Liver (tissue), 3 donors: ENCODE data around the gene LXN.

ENCODE experiments used
- FOXA1 ChIP-seq: IDR thresholded peaks from 2 replicates; pipeline ENCODE4 v1.6.1; 2016; ENCODE audit warnings: antibody characterized with exemption
- GABPA ChIP-seq, 2 donors: IDR thresholded peaks in 1 of 2; conservative IDR thresholded peaks in 1 of 2; 2 replicates each; pipeline ENCODE4 v1.6.1; 2016; ENCODE audit warnings: antibody characterized with exemption in 2 of 2, mild to moderate bottlenecking in 1 of 2, moderate library complexity in 1 of 2
- HNF4A ChIP-seq, 2 donors: conservative IDR thresholded peaks; 2 replicates each; pipeline ENCODE4 v1.6.1; 2016; ENCODE audit warnings: antibody characterized with exemption in 2 of 2, mild to moderate bottlenecking in 2 of 2
- JUND ChIP-seq, 2 donors: IDR thresholded peaks; 2 replicates each; pipeline ENCODE4 v1.6.1; 2016; ENCODE audit warnings: antibody characterized with exemption in 2 of 2
- RAD21 ChIP-seq, 2 donors: IDR thresholded peaks; 2 replicates each; pipeline ENCODE4 v1.6.1; 2016; ENCODE audit warnings: antibody characterized with exemption in 2 of 2, mild to moderate bottlenecking in 2 of 2
- RXRA ChIP-seq, 2 donors: IDR thresholded peaks; 2 replicates each; pipeline ENCODE4 v1.6.1; 2017 to 2018; ENCODE audit warnings: antibody characterized with exemption in 2 of 2, mild to moderate bottlenecking in 1 of 2
- SP1 ChIP-seq: IDR thresholded peaks from 2 replicates; pipeline ENCODE4 v1.6.1; 2018; ENCODE audit warnings: antibody characterized with exemption, mild to moderate bottlenecking
- TAF1 ChIP-seq: conservative IDR thresholded peaks from 2 replicates; pipeline ENCODE4 v1.6.1; 2016; ENCODE audit warnings: antibody characterized with exemption, mild to moderate bottlenecking
- YY1 ChIP-seq: IDR thresholded peaks from 2 replicates; pipeline ENCODE4 v1.6.1; 2016; ENCODE audit warnings: antibody characterized with exemption, mild to moderate bottlenecking
- TF ChIP-seq, protein P1 (sequence below): fragments of 150-350 bp; IDR thresholded peaks from 2 replicates; pipeline ENCODE4 v1.5.1; 2017; ENCODE audit warnings: improper control_type of control experiment, low read depth, low read length; ENCODE audit not compliant: missing input control
- TF ChIP-seq, protein P2 (sequence below): IDR thresholded peaks from 2 replicates; pipeline ENCODE4 v1.6.1; 2016; ENCODE audit warnings: antibody characterized with exemption, mild to moderate bottlenecking
- TF ChIP-seq, protein P3 (sequence below): IDR thresholded peaks from 2 replicates; pipeline ENCODE4 v1.6.1; 2016; ENCODE audit warnings: antibody characterized with exemption
- TF ChIP-seq, protein P4 (sequence below): IDR thresholded peaks from 2 replicates; pipeline ENCODE4 v1.6.1; 2016; ENCODE audit warnings: antibody characterized with exemption
- TF ChIP-seq, protein P5 (sequence below): IDR thresholded peaks from 2 replicates; pipeline ENCODE4 v1.6.1; 2016; ENCODE audit warnings: antibody characterized with exemption
- donor health status: healthy.
- donor health status: healthy.

DNA sequence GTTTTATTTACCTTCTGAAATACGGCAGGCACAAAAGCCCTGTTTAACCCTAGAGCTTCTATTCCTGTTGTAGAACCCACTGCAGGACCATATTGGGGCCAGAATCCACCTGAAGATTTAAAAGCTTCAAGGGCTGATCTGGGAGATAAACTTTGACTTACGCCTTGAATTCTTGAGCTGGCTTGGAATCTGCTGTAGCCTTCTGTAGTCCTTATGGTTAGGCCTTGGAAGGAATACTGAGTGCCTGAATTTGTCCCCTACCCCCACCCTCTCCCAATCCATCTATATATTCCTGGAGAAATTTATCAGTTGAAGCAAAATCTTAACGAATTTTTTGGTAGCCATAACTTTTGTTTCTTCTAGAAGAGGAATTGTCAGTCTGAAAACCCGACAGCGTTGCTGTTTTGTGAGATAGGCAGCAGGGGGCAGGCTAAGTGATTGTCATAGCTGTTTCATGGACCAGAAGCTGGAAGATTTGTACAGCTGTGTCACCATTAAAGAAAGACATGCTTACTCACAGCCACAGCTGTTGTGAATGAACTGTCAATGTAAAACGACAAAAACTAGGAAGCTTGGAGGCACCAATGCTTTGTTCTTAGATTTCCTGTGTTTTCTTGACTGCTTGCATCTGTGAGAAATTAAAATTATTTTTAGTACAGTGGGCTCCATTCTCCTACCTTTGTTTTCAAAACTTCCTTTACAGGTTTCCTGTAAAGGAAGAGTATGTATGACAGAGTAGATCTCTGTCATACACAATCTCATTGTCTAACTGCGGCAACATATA, 12.8 kb downstream of the LXN start:
- TF ChIP-seq, protein P1, sequence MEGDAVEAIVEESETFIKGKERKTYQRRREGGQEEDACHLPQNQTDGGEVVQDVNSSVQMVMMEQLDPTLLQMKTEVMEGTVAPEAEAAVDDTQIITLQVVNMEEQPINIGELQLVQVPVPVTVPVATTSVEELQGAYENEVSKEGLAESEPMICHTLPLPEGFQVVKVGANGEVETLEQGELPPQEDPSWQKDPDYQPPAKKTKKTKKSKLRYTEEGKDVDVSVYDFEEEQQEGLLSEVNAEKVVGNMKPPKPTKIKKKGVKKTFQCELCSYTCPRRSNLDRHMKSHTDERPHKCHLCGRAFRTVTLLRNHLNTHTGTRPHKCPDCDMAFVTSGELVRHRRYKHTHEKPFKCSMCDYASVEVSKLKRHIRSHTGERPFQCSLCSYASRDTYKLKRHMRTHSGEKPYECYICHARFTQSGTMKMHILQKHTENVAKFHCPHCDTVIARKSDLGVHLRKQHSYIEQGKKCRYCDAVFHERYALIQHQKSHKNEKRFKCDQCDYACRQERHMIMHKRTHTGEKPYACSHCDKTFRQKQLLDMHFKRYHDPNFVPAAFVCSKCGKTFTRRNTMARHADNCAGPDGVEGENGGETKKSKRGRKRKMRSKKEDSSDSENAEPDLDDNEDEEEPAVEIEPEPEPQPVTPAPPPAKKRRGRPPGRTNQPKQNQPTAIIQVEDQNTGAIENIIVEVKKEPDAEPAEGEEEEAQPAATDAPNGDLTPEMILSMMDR: peak; percentile 65
- TF ChIP-seq RAD21 (IDR thresholded peaks at IDR 0.05) (peak; percentile 74 to 83), GABPA (IDR thresholded peaks at IDR 0.05 in 1 of 2, conservative IDR thresholded peaks at IDR 0.05 in 1 of 2) (no peak), RXRA (IDR thresholded peaks at IDR 0.05) (no peak), JUND (IDR thresholded peaks at IDR 0.05) (no peak), TAF1 (no peak), SP1 (no peak), YY1 (no peak), HNF4A (conservative IDR thresholded peaks at IDR 0.05) (no peak), FOXA1 (no peak)
- TF ChIP-seq, protein P2, sequence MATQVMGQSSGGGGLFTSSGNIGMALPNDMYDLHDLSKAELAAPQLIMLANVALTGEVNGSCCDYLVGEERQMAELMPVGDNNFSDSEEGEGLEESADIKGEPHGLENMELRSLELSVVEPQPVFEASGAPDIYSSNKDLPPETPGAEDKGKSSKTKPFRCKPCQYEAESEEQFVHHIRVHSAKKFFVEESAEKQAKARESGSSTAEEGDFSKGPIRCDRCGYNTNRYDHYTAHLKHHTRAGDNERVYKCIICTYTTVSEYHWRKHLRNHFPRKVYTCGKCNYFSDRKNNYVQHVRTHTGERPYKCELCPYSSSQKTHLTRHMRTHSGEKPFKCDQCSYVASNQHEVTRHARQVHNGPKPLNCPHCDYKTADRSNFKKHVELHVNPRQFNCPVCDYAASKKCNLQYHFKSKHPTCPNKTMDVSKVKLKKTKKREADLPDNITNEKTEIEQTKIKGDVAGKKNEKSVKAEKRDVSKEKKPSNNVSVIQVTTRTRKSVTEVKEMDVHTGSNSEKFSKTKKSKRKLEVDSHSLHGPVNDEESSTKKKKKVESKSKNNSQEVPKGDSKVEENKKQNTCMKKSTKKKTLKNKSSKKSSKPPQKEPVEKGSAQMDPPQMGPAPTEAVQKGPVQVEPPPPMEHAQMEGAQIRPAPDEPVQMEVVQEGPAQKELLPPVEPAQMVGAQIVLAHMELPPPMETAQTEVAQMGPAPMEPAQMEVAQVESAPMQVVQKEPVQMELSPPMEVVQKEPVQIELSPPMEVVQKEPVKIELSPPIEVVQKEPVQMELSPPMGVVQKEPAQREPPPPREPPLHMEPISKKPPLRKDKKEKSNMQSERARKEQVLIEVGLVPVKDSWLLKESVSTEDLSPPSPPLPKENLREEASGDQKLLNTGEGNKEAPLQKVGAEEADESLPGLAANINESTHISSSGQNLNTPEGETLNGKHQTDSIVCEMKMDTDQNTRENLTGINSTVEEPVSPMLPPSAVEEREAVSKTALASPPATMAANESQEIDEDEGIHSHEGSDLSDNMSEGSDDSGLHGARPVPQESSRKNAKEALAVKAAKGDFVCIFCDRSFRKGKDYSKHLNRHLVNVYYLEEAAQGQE: no peak
- TF ChIP-seq, protein P3, sequence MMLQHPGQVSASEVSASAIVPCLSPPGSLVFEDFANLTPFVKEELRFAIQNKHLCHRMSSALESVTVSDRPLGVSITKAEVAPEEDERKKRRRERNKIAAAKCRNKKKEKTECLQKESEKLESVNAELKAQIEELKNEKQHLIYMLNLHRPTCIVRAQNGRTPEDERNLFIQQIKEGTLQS: no peak
- TF ChIP-seq, protein P4, sequence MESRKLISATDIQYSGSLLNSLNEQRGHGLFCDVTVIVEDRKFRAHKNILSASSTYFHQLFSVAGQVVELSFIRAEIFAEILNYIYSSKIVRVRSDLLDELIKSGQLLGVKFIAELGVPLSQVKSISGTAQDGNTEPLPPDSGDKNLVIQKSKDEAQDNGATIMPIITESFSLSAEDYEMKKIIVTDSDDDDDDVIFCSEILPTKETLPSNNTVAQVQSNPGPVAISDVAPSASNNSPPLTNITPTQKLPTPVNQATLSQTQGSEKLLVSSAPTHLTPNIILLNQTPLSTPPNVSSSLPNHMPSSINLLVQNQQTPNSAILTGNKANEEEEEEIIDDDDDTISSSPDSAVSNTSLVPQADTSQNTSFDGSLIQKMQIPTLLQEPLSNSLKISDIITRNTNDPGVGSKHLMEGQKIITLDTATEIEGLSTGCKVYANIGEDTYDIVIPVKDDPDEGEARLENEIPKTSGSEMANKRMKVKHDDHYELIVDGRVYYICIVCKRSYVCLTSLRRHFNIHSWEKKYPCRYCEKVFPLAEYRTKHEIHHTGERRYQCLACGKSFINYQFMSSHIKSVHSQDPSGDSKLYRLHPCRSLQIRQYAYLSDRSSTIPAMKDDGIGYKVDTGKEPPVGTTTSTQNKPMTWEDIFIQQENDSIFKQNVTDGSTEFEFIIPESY: no peak
- TF ChIP-seq, protein P5, sequence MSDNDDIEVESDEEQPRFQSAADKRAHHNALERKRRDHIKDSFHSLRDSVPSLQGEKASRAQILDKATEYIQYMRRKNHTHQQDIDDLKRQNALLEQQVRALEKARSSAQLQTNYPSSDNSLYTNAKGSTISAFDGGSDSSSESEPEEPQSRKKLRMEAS: no peak
